Right lobe of liver (tissue), 6 donors: ENCODE measurements around the gene BIN1. TPM values are rescaled to one million over a fixed set of nuclear protein-coding genes. Genes with fewer than 3 reads are reported as not detected.
A peak's percentile ranks its signal among the peaks of the same experiment; 100 is the strongest.

Experiments
- ATAC-seq, 4 donors: fragments of 200-7000 bp; cut with Tn5 transposase; one replicate each; pipeline ENCODE4 v1.9.1; 2020; ENCODE audit warnings: mild to moderate bottlenecking in 4 of 4, moderate library complexity in 4 of 4
- DNase-seq, 3 donors: peaks; one replicate each; pipeline ENCODE4 v3.0.0-alpha.2; 2020
- H3K27ac ChIP-seq, 3 donors: fragments of 200-600 bp; one replicate each; pipeline ENCODE4 v1.8.0; 2022
- H3K27me3 ChIP-seq, 2 donors: fragments of 200-600 bp; one replicate each; pipeline ENCODE4 v1.8.0; 2022
- H3K36me3 ChIP-seq, 4 donors: fragments of 200-600 bp; sonication (generic) in 1 of 4; one replicate each; pipeline versions ENCODE4 v1.5.1 to v1.8.0; 2017 to 2022; ENCODE audit warnings: control low read depth in 1 of 4
- H3K4me1 ChIP-seq, 4 donors: fragments of 200-600 bp; sonication (generic) in 1 of 4; one replicate each; pipeline versions ENCODE4 v1.5.1 to v1.8.0; 2017 to 2022; ENCODE audit warnings: control low read depth in 1 of 4
- H3K4me3 ChIP-seq, 3 donors: fragments of 200-600 bp; one replicate each; pipeline ENCODE4 v1.8.0; 2022
- H3K9me3 ChIP-seq, 4 donors: fragments of 200-600 bp; sonication (generic) in 1 of 4; one replicate each; pipeline versions ENCODE4 v1.5.1 to v1.8.0; 2017 to 2022; ENCODE audit warnings: control low read depth in 1 of 4
- CTCF ChIP-seq, 4 donors: fragments of 200-600 bp in 3 of 4; fragments of 450-650 bp in 1 of 4; IDR thresholded peaks; one replicate each; pipeline versions ENCODE4 v1.5.1 to v1.8.0; 2016 to 2022; ENCODE audit warnings: antibody characterized with exemption in 4 of 4, mild to moderate bottlenecking in 2 of 4
- POLR2A ChIP-seq: fragments of 450-650 bp; IDR thresholded peaks from one replicate; pipeline ENCODE4 v1.6.1; 2017; ENCODE audit warnings: antibody characterized with exemption, mild to moderate bottlenecking
- WGBS: methylation state at CpG from one replicate; pipeline ENCODE4 v1.1.6; 2018; ENCODE audit warnings: low coverage, low lambda C conversion rate; ENCODE audit not compliant: insufficient coverage; ENCODE audit errors: missing lambda C conversion rate; 5-methylcytosine and 5-hydroxymethylcytosine counted together
- intact Hi-C, 2 donors: fragments of 100-400 bp; cut with DNase I; formaldehyde crosslinking; loops; one replicate each; pipeline versions ENCODE4 v1.11.2 to v1.14.1; 2022
- total RNA-seq, 6 experiments: library from RNA; depleted of rRNA in 2 of 6; stranded (reverse); fragments of >200 nt in 2 of 6; fragmentation: NEBNext Ultra II Directional in 3 of 6; extraction: Animal tissue kit (Norgen Biotek cat#: 25700) in 3 of 6; gene quantifications; one replicate each; pipeline versions ENCODE4 v1.1.0 to v1.2.4, GENCODE V29; 2016 to 2023
- donor health status: DM: no; HTN: yes; CAD: no.
- donor health status: DM: no; HTN: no; CAD: no.
- donor health status: DM: no; HTN: no; CAD: no.
- donor health status: DM: no; HTN: yes; CAD: no.
- donor health status: DM: no; HTN: yes; CAD: no.

The BIN1 gene
- total RNA-seq, 6 experiments from 2014 or later = 20.4 to 30.8 (median 26.3) TPM

DNA sequence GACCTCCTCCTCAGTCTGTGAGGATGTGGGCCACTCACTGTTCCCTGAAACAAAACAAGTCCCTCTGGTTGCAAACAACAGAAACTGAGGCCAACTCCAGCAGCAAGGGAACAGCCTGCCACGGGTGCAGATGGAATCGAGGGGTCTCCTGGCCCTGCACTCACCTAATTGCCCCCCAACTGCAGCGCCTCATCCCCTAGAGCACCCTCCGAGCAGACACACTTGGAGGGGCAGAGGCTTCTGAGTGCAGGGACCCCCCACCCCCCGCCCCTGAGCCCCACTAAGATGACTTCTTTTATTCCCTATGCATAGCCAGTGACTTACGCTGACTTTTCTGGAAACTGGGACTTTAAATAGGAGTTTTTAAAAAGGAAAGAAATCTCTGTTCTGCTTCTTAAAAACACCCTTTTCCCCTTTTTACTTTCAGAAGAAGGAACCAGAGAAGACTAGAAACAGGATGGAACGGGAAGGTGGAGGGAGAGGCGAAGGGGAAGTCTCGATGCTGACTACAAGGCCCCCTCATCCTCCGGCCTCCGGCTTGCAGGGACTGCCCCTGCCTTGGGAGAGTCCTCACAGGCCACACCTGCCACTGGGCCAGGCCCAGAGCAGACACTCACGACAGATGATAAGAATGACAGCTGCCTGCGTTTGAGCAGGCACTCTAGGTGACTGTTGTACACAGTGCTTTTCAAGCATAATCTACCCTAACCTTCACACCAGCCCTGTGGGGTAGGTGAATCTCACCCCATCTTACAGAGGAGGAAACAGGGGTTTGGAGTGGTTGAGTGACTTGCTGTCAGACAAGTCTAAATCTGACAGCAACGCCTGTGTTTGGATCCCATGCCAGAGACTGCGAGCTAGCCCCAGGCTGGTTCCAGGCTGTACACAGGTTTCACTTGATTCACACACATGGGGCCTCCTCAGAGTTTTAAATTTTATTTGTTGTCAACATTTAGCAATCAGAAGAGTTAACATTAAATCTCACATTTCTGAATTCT lies 28.2 kb upstream of the BIN1 start:
- 66% methylated on average over 7 of the region's 15 CpGs for WGBS
- H3K27me3 ChIP-seq = no peaks in the 10 kb centered on the region
- TF ChIP-seq CTCF (IDR thresholded peaks at IDR 0.05) = no peak
- no peak overlapping the region for H3K27ac ChIP-seq
- H3K4me1 ChIP-seq = no peaks in the 10 kb centered on the region
- DNase-seq = no peak
- H3K4me3 ChIP-seq = no peak overlapping the region
- ATAC-seq = peak; percentile 50 to 81 (median 65)
- intact Hi-C loops = no loop called here
- no peaks in the 10 kb centered on the region for H3K9me3 ChIP-seq
- H3K36me3 ChIP-seq = no peaks in the 10 kb centered on the region

GRCh38 chr2:127134235-127134634 lies 27.3 kb upstream of the BIN1 start:
- DNase-seq = no peak
- no peak overlapping the region for H3K27ac ChIP-seq
- H3K9me3 ChIP-seq = no peaks in the 10 kb centered on the region
- TF ChIP-seq POLR2A (no peak), CTCF (IDR thresholded peaks at IDR 0.05) (no peak)
- no peaks in the 10 kb centered on the region for H3K27me3 ChIP-seq
- WGBS = 74% methylated on average over 4 of the region's 4 CpGs
- no peak for ATAC-seq
- H3K4me3 ChIP-seq = no peak overlapping the region
- no peaks in the 10 kb centered on the region for H3K36me3 ChIP-seq
- H3K4me1 ChIP-seq = peaks cover 0 to 1% (median under 1%) of the 10 kb centered on the region in 4 donors
- intact Hi-C loops = no loop called here

- no peak for DNase-seq
- intact Hi-C loops = no loop called here
- no peak for ATAC-seq
Measured at GRCh38 chr2:127133793-127134192, 26.8 kb upstream of the BIN1 start.

GRCh38 chr2:127130421-127130820 lies 23.5 kb upstream of the BIN1 start:
- no peak overlapping the region for H3K27ac ChIP-seq
- H3K4me3 ChIP-seq = no peak overlapping the region
- ATAC-seq (no peak), DNase-seq (no peak)
- no peaks in the 10 kb centered on the region for H3K36me3 ChIP-seq
- intact Hi-C loops = no loop called here
- WGBS = 78% methylated on average over 4 of the region's 4 CpGs
- H3K4me1 ChIP-seq = peaks cover 0 to 10% (median 3%) of the 10 kb centered on the region in 4 donors
- H3K9me3 ChIP-seq = no peaks in the 10 kb centered on the region
- H3K27me3 ChIP-seq = no peaks in the 10 kb centered on the region
- TF ChIP-seq POLR2A (no peak), CTCF (IDR thresholded peaks at IDR 0.05) (no peak)

More at GRCh38 chr2:127133793-127134192, 26.8 kb upstream of the BIN1 start:
- Histone ChIP-seq H3K4me1 (peaks cover 0 to 6% (median 2%) of the 10 kb centered on the region in 4 donors), H3K4me3 (no peak overlapping the region), H3K36me3 (no peaks in the 10 kb centered on the region), H3K9me3 (no peaks in the 10 kb centered on the region), H3K27me3 (no peaks in the 10 kb centered on the region), H3K27ac (no peak overlapping the region)
- TF ChIP-seq POLR2A (no peak), CTCF (IDR thresholded peaks at IDR 0.05) (no peak)
- WGBS = 83% methylated on average over 1 of the region's 2 CpGs
